Neural progenitor cell (in vitro differentiated cells): Measurements from ENCODE around the gene CHTOP. TPM values are rescaled to one million over a fixed set of nuclear protein-coding genes. Genes with fewer than 3 reads are reported as not detected.
A peak's percentile ranks its signal among the peaks of the same experiment; 100 is the strongest.
"Not testable (repeated sequence)": the region's sequence is repeated elsewhere in the genome, so short reads cannot be mapped to it uniquely, and the experiment has no call there.

Experiments used
- DNase-seq: peaks from one replicate; pipeline ENCODE4 v3.0.0-alpha.2; 2016; ENCODE audit warnings: low spot score
- H2AFZ ChIP-seq: fragments of 200-600 bp; sonication (generic); replicated peaks from 2 replicates; pipeline ENCODE4 v1.6.1; 2016; ENCODE audit warnings: antibody characterized with exemption
- H3F3A ChIP-seq: fragments of 200-600 bp; sonication (generic); 2 replicates; pipeline ENCODE4 v1.6.1; 2016; ENCODE audit warnings: antibody characterized with exemption, low read depth
- H3K27ac ChIP-seq: fragments of 200-600 bp; sonication (generic); 2 replicates; pipeline ENCODE4 v1.5.1; 2016; ENCODE audit warnings: mild to moderate bottlenecking
- H3K27me3 ChIP-seq: fragments of 200-600 bp; sonication (generic); 2 replicates; pipeline ENCODE4 v1.6.1; 2016; ENCODE audit warnings: mild to moderate bottlenecking, moderate library complexity
- H3K36me3 ChIP-seq: fragments of 200-600 bp; sonication (generic); 2 replicates; pipeline ENCODE4 v1.5.1; 2016
- H3K4me1 ChIP-seq: fragments of 200-600 bp; sonication (generic); 2 replicates; pipeline ENCODE4 v1.6.1; 2016; ENCODE audit warnings: mixed run types
- H3K4me2 ChIP-seq: fragments of 200-600 bp; sonication (generic); 2 replicates; pipeline ENCODE4 v1.6.1; 2016
- H3K4me3 ChIP-seq: fragments of 200-600 bp; sonication (generic); 2 replicates; pipeline ENCODE4 v1.5.1; 2016
- H3K79me2 ChIP-seq: fragments of 200-600 bp; sonication (generic); 2 replicates; pipeline ENCODE4 v1.6.1; 2016; ENCODE audit warnings: low read depth
- H3K9ac ChIP-seq: fragments of 200-600 bp; sonication (generic); 2 replicates; pipeline ENCODE4 v1.6.1; 2016
- H3K9me3 ChIP-seq: fragments of 200-600 bp; sonication (generic); 2 replicates; pipeline ENCODE4 v1.5.1; 2016; ENCODE audit warnings: low read depth
- H4K20me1 ChIP-seq: fragments of 200-600 bp; sonication (generic); 2 replicates; pipeline ENCODE4 v1.6.1; 2016; ENCODE audit warnings: low read depth
- H3K27ac Mint-ChIP-seq: 3 replicates; pipeline ENCODE4 v1.8.0; 2021; ENCODE audit warnings: mixed read lengths
- H3K27me3 Mint-ChIP-seq: 2 replicates; pipeline ENCODE4 v1.8.0; 2022; ENCODE audit warnings: low read depth, mild to moderate bottlenecking, inconsistent platforms, moderate library complexity, mixed read lengths; ENCODE audit not compliant: insufficient read depth
- H3K36me3 Mint-ChIP-seq: 3 replicates; pipeline ENCODE4 v1.8.0; 2021; ENCODE audit warnings: mixed read lengths
- H3K4me1 Mint-ChIP-seq: 3 replicates; pipeline ENCODE4 v1.8.0; 2021; ENCODE audit warnings: mixed read lengths
- H3K4me3 Mint-ChIP-seq: 3 replicates; pipeline ENCODE4 v1.8.0; 2021; ENCODE audit warnings: mild to moderate bottlenecking, moderate library complexity, mixed read lengths
- H3K9me3 Mint-ChIP-seq: 3 replicates; pipeline ENCODE4 v1.8.0; 2020; ENCODE audit warnings: mixed read lengths
- CTCF ChIP-seq: fragments of 200-600 bp; sonication (generic); IDR thresholded peaks from 2 replicates; pipeline ENCODE4 v1.5.1; 2017; ENCODE audit warnings: antibody characterized with exemption, mild to moderate bottlenecking
- EZH2 ChIP-seq: fragments of 200-600 bp; sonication (generic); IDR thresholded peaks from 2 replicates; pipeline ENCODE4 v1.6.1; 2017; ENCODE audit warnings: antibody characterized with exemption, mild to moderate bottlenecking, moderate library complexity
- EZH2phosphoT487 ChIP-seq: fragments of 200-600 bp; sonication (generic); IDR thresholded peaks from 2 replicates; pipeline ENCODE4 v1.6.1; 2017; ENCODE audit warnings: antibody characterized with exemption
- total RNA-seq: library from RNA; depleted of rRNA; stranded (reverse); fragments of >200 nt; gene quantifications from 2 replicates; pipeline ENCODE4 v1.2.3, GENCODE V29; 2015; ENCODE audit warnings: low replicate concordance

The CHTOP gene
- total RNA-seq, 1 donor from 2014 or later: 96.1 TPM

GRCh38 chr1:153671628-153672353 is 37.9 kb downstream of the CHTOP start:
- Histone ChIP-seq H4K20me1 (peaks cover 19% of the 10 kb centered on the region), H3F3A (peaks cover 33% of the 10 kb centered on the region), H3K79me2 (peaks cover 40% of the 10 kb centered on the region), H3K4me2 (peak overlapping the region; percentile 63), H3K4me3 (peak overlapping the region; percentile 74), H3K36me3 (peaks cover 22% of the 10 kb centered on the region), H3K4me1 (peaks cover 11% of the 10 kb centered on the region), H3K9ac (peak overlapping the region; percentile 1), H2AFZ (peak overlapping the region; percentile 85)
- peak; percentile 32 for DNase-seq
- H3K36me3 Mint-ChIP-seq: peaks cover 26% of the 10 kb centered on the region
- H3K9me3 Mint-ChIP-seq, H3K27me3 ChIP-seq, H3K4me3 Mint-ChIP-seq, H3K27ac ChIP-seq, H3K27me3 Mint-ChIP-seq, H3K9me3 ChIP-seq: not testable (repeated sequence)
- peak overlapping the region; percentile 9 for H3K27ac Mint-ChIP-seq
- H3K4me1 Mint-ChIP-seq: peaks cover 19% of the 10 kb centered on the region
- TF ChIP-seq CTCF: peak; percentile 29

- Histone ChIP-seq H3K79me2 (peaks cover 23% of the 10 kb centered on the region), H3K4me1 (peaks cover 15% of the 10 kb centered on the region), H3K9ac (no peak overlapping the region), H3K27me3 (peaks cover 14% of the 10 kb centered on the region), H3K9me3 (no peaks in the 10 kb centered on the region), H3K4me3 (no peak overlapping the region), H3K4me2 (no peak overlapping the region), H2AFZ (no peak overlapping the region), H4K20me1 (peaks cover 21% of the 10 kb centered on the region), H3K27ac (no peak overlapping the region), H3F3A (peaks cover 23% of the 10 kb centered on the region), H3K36me3 (peaks cover 8% of the 10 kb centered on the region)
- H3K27me3 Mint-ChIP-seq: peaks cover 9% of the 10 kb centered on the region
- TF ChIP-seq EZH2: no peak
- TF ChIP-seq CTCF: no peak
- no peak for TF ChIP-seq EZH2phosphoT487
- peak overlapping the region; percentile 62 for H3K4me3 Mint-ChIP-seq
- DNase-seq: no peak
- H3K36me3 Mint-ChIP-seq: peaks cover 11% of the 10 kb centered on the region
- no peaks in the 10 kb centered on the region for H3K9me3 Mint-ChIP-seq
- peaks cover 23% of the 10 kb centered on the region for H3K4me1 Mint-ChIP-seq
- no peak overlapping the region for H3K27ac Mint-ChIP-seq
These were observed 39.6 kb downstream of the CHTOP start for GRCh38 chr1:153673511-153673910.

GRCh38 chr1:153677718-153678518 is 44.1 kb downstream of the CHTOP start:
- H3K4me3 ChIP-seq: peak overlapping the region; percentile 51
- Mint-ChIP-seq H3K27ac (no peak overlapping the region), H3K27me3 (peaks cover 45% of the 10 kb centered on the region)

More at GRCh38 chr1:153677718-153678518, 44.1 kb downstream of the CHTOP start:
- DNase-seq: peak; percentile 81
- Histone ChIP-seq H3K4me2 (peak overlapping the region; percentile 94), H4K20me1 (peaks cover 5% of the 10 kb centered on the region), H3K4me1 (peaks cover 18% of the 10 kb centered on the region), H2AFZ (no peak overlapping the region), H3K27ac (no peak overlapping the region), H3K9ac (no peak overlapping the region), H3F3A (peaks cover 13% of the 10 kb centered on the region), H3K79me2 (no peaks in the 10 kb centered on the region), H3K27me3 (peaks cover 52% of the 10 kb centered on the region), H3K9me3 (no peaks in the 10 kb centered on the region), H3K36me3 (no peaks in the 10 kb centered on the region)
- Mint-ChIP-seq H3K4me1 (peaks cover 20% of the 10 kb centered on the region), H3K4me3 (peak overlapping the region; percentile 80), H3K9me3 (peaks cover 2% of the 10 kb centered on the region), H3K36me3 (peaks cover 2% of the 10 kb centered on the region)
- TF ChIP-seq CTCF (peak; percentile 90), EZH2 (no peak), EZH2phosphoT487 (no peak)
